ENCODE results near the gene NELFB. TPM values are rescaled to one million over a fixed set of nuclear protein-coding genes. Genes with fewer than 3 reads are reported as not detected.

Gene NELFB
- polyA plus RNA-seq, 3 donors, result 17.3 to 44.2 (median 18.8) TPM

DNA sequence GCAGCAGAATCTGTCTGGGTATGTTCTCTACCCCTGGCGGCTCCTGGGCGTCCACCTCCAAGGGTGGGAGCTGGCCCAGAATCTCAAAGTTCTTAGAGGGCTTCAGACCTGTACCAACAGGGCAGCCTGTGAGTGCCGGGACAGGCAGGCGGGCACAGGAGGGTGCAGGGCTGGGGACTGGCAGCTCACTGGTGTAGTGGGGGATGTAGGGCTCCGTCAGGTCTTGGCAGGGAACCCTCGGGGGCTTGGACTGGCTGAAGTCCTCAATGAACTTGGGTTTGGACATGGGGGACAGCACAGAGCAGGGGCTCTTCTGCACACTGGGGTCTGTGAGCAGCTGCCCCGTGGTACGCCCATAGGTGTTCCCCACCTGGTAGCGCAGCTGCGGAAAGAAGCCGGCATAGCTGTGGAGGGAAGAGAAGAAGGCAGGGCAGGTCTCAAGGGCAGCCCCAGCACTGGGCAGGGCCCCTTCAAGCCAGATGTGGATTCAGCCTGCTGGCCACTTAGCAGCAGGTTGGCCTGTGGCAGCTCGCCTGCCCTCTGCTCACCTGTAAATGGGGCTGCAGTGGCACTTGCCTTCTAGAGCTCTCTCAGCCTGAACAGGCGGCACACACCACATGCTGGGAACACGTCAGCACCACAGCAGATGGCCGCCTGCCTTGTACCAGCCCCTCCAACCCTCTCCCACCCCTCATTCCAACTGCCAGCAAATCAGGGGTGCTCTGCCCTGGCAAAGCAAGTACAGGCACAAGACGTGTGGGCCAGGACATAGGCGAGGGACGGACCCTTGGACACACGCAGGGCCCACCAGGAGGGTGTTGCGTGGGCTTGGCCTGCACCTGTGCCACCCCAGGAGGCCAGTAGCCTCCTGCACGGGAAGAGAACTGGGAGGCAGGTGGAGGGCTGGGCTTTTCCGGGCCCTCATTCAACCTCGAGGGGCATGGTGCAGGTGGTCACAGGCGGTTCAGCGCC is 9.4 kb upstream of the NELFB start:
- no peak for DNase-seq
- H4K20me1 ChIP-seq (ENCODE audit: insufficient read depth, low read length), result peaks cover 33% of the 10 kb centered on the region
- WGBS (ENCODE audit: insufficient coverage), result 95% methylated on average over 25 of the region's 25 CpGs
- intact Hi-C loops (cut with micrococcal nuclease), result no loop called here
- H3K4me1 Mint-ChIP-seq, result peaks cover 24% of the 10 kb centered on the region
- peaks cover 18 to 19% of the 10 kb centered on the region in 2 donors for H3K36me3 ChIP-seq (replicated peaks in 1 of 2; ENCODE audit: control insufficient read depth in 1 of 2, insufficient read depth in 2 of 2, low read length in 2 of 2)
- H3K4me1 ChIP-seq (ENCODE audit: control insufficient read depth in 1 of 2, insufficient read depth in 2 of 2, low read length in 2 of 2), result peaks cover 18 to 26% of the 10 kb centered on the region in 2 donors
- H3K27me3 Mint-ChIP-seq (ENCODE audit: low read depth in 3 of 3), result peaks cover 2 to 7% (median 6%) of the 10 kb centered on the region in 3 donors
- no peaks in the 10 kb centered on the region for H3K9me3 ChIP-seq (replicated peaks in 1 of 2; ENCODE audit: control insufficient read depth in 1 of 2, insufficient read depth in 1 of 2, low read length in 2 of 2)
- no peak overlapping the region for H3K4me2 ChIP-seq (replicated peaks; ENCODE audit: extremely low read depth, low read length, poor library complexity, severe bottlenecking)
- no peaks in the 10 kb centered on the region for H3K27me3 ChIP-seq (ENCODE audit: control insufficient read depth in 2 of 2, insufficient read depth in 2 of 2, low read length in 2 of 2)
- peaks cover 0 to 3% (median 0%) of the 10 kb centered on the region in 7 donors for H3K9me3 Mint-ChIP-seq
- peaks cover 15 to 18% of the 10 kb centered on the region in 2 donors for H3K36me3 Mint-ChIP-seq
- no peak overlapping the region for H2AFZ ChIP-seq (ENCODE audit: insufficient read depth, low read depth, low read length, poor library complexity, severe bottlenecking)
- no peak overlapping the region for H3K4me3 Mint-ChIP-seq
- no peak overlapping the region for H3K27ac ChIP-seq (ENCODE audit: low read depth in 1 of 2, low read length in 2 of 2)
- H3K79me2 ChIP-seq (ENCODE audit: insufficient read depth, low read length), result peaks cover 17% of the 10 kb centered on the region
- peak overlapping the region in 2 of 7 donors; percentile 38 to 55 for H3K27ac Mint-ChIP-seq
- H3K4me3 ChIP-seq (replicated peaks in 1 of 3; ENCODE audit: low read depth in 2 of 3, low read length in 3 of 3), result no peak overlapping the region
- no peak overlapping the region for H3K9ac ChIP-seq (ENCODE audit: insufficient read depth, low read length, poor library complexity, severe bottlenecking)
- TF ChIP-seq, protein P1, sequence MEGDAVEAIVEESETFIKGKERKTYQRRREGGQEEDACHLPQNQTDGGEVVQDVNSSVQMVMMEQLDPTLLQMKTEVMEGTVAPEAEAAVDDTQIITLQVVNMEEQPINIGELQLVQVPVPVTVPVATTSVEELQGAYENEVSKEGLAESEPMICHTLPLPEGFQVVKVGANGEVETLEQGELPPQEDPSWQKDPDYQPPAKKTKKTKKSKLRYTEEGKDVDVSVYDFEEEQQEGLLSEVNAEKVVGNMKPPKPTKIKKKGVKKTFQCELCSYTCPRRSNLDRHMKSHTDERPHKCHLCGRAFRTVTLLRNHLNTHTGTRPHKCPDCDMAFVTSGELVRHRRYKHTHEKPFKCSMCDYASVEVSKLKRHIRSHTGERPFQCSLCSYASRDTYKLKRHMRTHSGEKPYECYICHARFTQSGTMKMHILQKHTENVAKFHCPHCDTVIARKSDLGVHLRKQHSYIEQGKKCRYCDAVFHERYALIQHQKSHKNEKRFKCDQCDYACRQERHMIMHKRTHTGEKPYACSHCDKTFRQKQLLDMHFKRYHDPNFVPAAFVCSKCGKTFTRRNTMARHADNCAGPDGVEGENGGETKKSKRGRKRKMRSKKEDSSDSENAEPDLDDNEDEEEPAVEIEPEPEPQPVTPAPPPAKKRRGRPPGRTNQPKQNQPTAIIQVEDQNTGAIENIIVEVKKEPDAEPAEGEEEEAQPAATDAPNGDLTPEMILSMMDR (IDR thresholded peaks at IDR 0.05), result no peak

DNA sequence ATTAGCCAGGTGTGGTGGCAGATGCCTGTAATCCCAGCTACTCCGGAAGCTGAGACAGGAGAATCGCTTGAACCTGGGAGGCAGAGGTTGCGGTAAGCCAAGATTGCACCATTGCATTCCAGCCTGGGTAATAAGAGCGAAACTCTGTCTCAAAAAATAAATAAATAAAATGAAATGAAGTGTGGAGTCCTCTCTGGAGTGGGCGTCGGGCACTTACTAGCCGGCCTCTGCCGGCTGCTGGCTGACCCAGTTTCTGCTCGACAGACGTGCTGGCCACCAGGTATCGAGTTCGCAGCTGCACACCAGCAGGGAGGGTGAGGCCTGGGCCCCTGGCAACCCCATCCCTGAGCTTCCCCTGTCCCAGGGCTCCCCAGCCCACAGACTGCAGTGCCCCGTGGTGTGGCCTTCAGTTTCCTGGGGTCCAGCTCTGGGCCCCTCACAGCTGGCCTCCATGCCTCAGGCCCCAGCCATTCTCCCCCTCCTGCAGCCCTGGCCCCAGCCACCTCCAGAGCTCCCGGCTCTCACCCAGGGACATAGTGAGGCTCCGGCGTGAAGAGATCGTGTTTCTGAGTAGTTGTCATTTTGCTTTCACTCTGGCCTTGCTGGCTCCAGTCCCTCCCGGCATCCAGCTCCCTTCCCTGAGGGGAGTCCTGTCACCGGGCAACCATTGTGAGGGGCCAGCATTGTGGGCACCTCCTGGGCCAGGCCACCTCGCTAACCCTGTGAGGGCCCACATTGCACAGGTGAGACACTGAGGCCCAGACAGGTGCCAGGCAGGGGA is 7.8 kb upstream of the NELFB start:
- H3K27me3 ChIP-seq (ENCODE audit: control insufficient read depth in 2 of 2, insufficient read depth in 2 of 2, low read length in 2 of 2), result no peaks in the 10 kb centered on the region
- no peak for DNase-seq
- 86% methylated on average over 13 of the region's 20 CpGs for WGBS (ENCODE audit: insufficient coverage)
- H4K20me1 ChIP-seq (ENCODE audit: insufficient read depth, low read length), result peaks cover 25% of the 10 kb centered on the region
- intact Hi-C loops (cut with micrococcal nuclease), result no loop called here
- Mint-ChIP-seq H3K27me3 (ENCODE audit: low read depth in 3 of 3) (peaks cover 2 to 7% (median 6%) of the 10 kb centered on the region in 3 donors), H3K9me3 (no peaks in the 10 kb centered on the region), H3K36me3 (peaks cover 13 to 15% of the 10 kb centered on the region in 2 donors), H3K4me1 (peaks cover 21% of the 10 kb centered on the region), H3K27ac (no peak overlapping the region), H3K4me3 (no peak overlapping the region)
- H3K4me1 ChIP-seq (ENCODE audit: control insufficient read depth in 1 of 2, insufficient read depth in 2 of 2, low read length in 2 of 2), result peaks cover 12 to 19% of the 10 kb centered on the region in 2 donors
- H3K4me2 ChIP-seq (replicated peaks; ENCODE audit: extremely low read depth, low read length, poor library complexity, severe bottlenecking), result no peak overlapping the region
- no peaks in the 10 kb centered on the region for H3K9me3 ChIP-seq (replicated peaks in 1 of 2; ENCODE audit: control insufficient read depth in 1 of 2, insufficient read depth in 1 of 2, low read length in 2 of 2)
- H3K9ac ChIP-seq (ENCODE audit: insufficient read depth, low read length, poor library complexity, severe bottlenecking), result no peak overlapping the region
- H3K36me3 ChIP-seq (replicated peaks in 1 of 2; ENCODE audit: control insufficient read depth in 1 of 2, insufficient read depth in 2 of 2, low read length in 2 of 2), result peaks cover 14 to 15% of the 10 kb centered on the region in 2 donors
- no peak overlapping the region for H2AFZ ChIP-seq (ENCODE audit: insufficient read depth, low read depth, low read length, poor library complexity, severe bottlenecking)
- no peak overlapping the region for H3K4me3 ChIP-seq (replicated peaks in 1 of 3; ENCODE audit: low read depth in 2 of 3, low read length in 3 of 3)
- H3K79me2 ChIP-seq (ENCODE audit: insufficient read depth, low read length), result peaks cover 8% of the 10 kb centered on the region
- TF ChIP-seq, protein P1 (IDR thresholded peaks at IDR 0.05), result no peak
- H3K27ac ChIP-seq (ENCODE audit: low read depth in 1 of 2, low read length in 2 of 2), result no peak overlapping the region
